ENCODE measurements around the gene DPY19L3.
"Not testable (repeated sequence)": the region's sequence is repeated elsewhere in the genome, so short reads cannot be mapped to it uniquely, and the experiment has no call there.

DPY19L3 gene

DNA sequence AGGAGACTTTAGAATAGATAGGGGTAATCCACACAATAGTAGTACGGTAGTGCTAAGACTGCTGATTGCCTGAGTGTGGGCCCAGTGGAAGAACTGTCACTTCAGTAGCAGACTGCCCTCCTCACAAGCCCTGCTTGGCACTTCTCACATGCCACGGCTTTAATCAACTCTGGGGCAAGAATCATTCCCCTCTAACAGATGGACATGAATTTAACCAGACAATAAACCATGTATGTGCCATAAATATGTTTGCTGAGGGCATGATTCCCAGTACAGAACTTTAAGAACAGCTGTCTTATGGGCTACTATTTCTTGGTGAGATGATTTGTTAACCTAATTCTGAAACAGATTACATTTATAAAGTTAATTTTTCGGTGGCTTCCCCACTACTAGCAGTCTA lies 22.0 kb downstream of the DPY19L3 start:
- TF ChIP-seq, protein P1, sequence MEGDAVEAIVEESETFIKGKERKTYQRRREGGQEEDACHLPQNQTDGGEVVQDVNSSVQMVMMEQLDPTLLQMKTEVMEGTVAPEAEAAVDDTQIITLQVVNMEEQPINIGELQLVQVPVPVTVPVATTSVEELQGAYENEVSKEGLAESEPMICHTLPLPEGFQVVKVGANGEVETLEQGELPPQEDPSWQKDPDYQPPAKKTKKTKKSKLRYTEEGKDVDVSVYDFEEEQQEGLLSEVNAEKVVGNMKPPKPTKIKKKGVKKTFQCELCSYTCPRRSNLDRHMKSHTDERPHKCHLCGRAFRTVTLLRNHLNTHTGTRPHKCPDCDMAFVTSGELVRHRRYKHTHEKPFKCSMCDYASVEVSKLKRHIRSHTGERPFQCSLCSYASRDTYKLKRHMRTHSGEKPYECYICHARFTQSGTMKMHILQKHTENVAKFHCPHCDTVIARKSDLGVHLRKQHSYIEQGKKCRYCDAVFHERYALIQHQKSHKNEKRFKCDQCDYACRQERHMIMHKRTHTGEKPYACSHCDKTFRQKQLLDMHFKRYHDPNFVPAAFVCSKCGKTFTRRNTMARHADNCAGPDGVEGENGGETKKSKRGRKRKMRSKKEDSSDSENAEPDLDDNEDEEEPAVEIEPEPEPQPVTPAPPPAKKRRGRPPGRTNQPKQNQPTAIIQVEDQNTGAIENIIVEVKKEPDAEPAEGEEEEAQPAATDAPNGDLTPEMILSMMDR (IDR thresholded peaks at IDR 0.05; ENCODE audit: control extremely low read depth, extremely low read depth, low read depth, missing control alignments), result no peak
- POLR2A ChIA-PET, result no interaction called here
- DNase-seq (ENCODE audit: extremely low spot score), result no peak
- CTCF ChIA-PET, result no interaction called here

DNA sequence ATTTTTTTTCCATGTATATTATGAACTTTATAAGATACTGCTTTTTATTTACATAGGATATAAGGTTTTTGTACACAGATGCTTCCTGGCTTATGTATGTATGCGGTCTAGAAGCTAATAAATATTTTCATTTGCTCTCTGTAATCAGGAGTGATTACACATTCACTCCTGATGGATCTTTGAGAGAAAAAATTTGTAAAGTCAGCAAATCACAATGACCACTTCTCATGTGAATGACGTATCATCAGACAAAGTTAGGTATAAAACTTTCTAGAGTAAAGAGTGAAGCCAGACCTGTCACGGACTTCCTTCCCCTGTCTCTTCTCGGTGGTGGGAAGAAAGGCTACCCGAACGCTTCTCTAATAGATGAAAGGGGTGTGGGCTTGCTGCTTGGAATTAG lies 31.1 kb downstream of the DPY19L3 start:
- CTCF ChIA-PET, result no interaction called here
- POLR2A ChIA-PET, result no interaction called here
- TF ChIP-seq, protein P1 (IDR thresholded peaks at IDR 0.05; ENCODE audit: control extremely low read depth, extremely low read depth, low read depth, missing control alignments), result no peak
- DNase-seq (ENCODE audit: extremely low spot score), result no peak

DNA sequence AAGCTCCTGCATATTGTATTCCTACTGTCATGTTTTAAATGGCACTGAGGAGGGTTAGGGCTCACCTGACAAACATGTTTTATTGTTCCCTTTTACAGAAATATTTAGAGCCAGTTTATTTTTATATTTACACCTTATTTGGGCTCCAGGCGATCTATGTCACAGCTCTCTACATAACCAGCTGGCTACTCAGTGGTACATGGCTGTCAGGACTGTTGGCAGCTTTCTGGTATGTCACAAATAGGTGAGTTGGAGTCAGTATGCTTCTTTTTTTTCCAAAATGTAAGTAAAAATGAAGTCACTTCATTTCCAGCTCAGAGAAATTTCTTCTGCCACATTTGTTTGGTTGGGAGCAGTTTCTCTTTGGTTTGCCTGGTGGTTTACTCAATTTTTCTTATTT lies 31.5 kb downstream of the DPY19L3 start:
- DNase-seq (ENCODE audit: extremely low spot score), result no peak
- TF ChIP-seq, protein P1 (IDR thresholded peaks at IDR 0.05; ENCODE audit: control extremely low read depth, extremely low read depth, low read depth, missing control alignments), result no peak
- ChIA-PET CTCF (no interaction called here), POLR2A (interaction anchor here (0.5 kb wide), 1 partner anchor 13 kb away, joined by 3 read pairs; no protein-coding TSS in a partner anchor)

DNA sequence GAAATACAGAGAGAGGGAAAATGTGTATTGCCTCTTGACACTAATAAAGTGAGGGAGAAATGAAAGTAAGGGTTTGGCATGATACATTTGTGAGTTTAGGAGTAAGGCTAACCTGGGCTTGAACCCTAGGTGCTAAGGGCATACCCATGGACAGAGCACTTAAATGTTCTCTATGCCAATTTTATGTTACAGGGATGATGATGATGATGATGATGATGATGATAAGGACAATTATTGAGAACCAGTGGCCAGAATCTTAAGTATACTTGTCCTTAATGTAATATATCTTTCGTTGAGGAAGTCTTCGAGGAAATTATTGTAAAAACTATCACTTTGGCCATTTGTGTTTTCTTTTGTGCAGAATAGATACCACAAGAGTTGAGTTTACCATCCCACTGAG lies 33.2 kb downstream of the DPY19L3 start:
- no peak for DNase-seq (ENCODE audit: extremely low spot score)
- TF ChIP-seq, protein P1 (IDR thresholded peaks at IDR 0.05; ENCODE audit: control extremely low read depth, extremely low read depth, low read depth, missing control alignments), result no peak
- POLR2A ChIA-PET, result no interaction called here
- CTCF ChIA-PET, result no interaction called here

DNA sequence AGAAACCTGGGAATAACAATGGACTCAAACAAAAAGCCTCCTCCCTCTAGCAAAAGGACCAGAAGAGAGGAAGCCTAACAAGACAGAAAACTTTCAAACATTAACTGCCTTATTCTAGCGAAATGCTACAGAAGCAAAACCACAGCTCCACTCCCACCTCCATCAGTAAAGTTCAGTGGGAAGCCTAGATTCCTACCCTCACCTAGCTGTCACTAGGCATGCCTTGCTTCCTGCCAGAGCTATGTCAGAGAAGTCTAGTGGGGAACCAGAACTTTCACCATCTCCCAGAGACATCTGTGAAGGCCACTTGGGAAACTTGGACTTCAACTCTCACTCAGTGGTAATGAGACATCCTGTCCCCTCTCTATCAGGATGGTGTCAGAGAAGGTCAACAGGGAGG lies 37.1 kb downstream of the DPY19L3 start:
- ChIA-PET POLR2A (no interaction called here), CTCF (no interaction called here)
- TF ChIP-seq, protein P1 (IDR thresholded peaks at IDR 0.05; ENCODE audit: control extremely low read depth, extremely low read depth, low read depth, missing control alignments), result no peak
- DNase-seq (ENCODE audit: extremely low spot score), result no peak

DNA sequence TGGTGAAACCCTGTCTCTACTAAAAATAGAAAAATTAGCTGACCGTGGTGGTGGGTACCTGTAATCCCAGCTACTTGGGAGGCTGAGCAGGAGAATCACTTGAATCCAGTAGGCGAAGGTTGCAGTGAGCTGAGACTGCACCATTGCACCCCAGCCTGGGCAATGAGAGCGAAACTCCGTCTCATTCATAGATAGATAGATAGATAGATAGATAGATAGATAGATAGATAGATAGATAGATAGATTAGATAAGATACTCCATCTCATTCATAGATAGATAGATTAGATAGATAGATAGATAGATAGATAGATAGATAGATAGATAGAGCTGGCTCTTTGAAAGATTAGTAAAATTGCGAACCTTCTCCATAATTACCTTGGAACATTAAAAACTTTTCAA lies 42.0 kb downstream of the DPY19L3 start:
- CTCF ChIA-PET, result interaction anchor here (1.3 to 2.1 kb wide), 3 partner anchors 17 to 153 kb away, joined by 4 to 7 read pairs (median 4); no protein-coding TSS in a partner anchor
- POLR2A ChIA-PET; DNase-seq (ENCODE audit: extremely low spot score): not testable (repeated sequence)

DNA sequence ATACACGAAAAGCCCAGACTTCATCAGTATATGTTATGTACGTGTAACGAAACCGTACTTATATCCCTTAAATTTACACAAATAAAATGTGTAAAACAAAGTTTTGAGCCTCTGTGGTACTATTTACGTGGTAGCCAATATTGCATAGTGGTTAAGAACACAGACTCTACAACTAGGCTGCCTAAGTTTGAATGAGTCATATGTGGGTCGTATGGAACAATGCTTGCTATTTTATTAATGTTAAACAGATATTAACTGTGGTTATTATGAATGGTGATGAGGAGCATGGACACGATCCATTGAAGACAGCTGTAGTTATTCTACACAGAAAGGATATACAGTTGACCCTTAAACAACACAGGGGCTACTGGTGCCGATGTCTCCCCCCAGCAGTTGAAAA lies 42.5 kb downstream of the DPY19L3 start:
- TF ChIP-seq, protein P1 (IDR thresholded peaks at IDR 0.05; ENCODE audit: control extremely low read depth, extremely low read depth, low read depth, missing control alignments), result no peak
- ChIA-PET CTCF (interaction anchor here (1.3 to 2.1 kb wide), 2 partner anchors 17 to 152 kb away, joined by 4 to 7 read pairs; no protein-coding TSS in a partner anchor), POLR2A (no interaction called here)
- no peak for DNase-seq (ENCODE audit: extremely low spot score)
